Smooth muscle cell (in vitro differentiated cells): Measurements from ENCODE around the gene UNC5A. TPM values are rescaled to one million over a fixed set of nuclear protein-coding genes. Genes with fewer than 3 reads are reported as not detected.

Experiments used
- DNase-seq: peaks from one replicate; lab custom pipeline; 2025; ENCODE audit not compliant: unreplicated experiment; lab: John Stamatoyannopoulos, UW
- H2AFZ ChIP-seq: fragments of 200-600 bp; sonication (generic); 2 replicates; pipeline ENCODE4 v1.6.0; 2016; ENCODE audit warnings: antibody characterized with exemption, low read depth, mild to moderate bottlenecking
- H3F3A ChIP-seq: fragments of 200-600 bp; sonication (generic); 2 replicates; pipeline ENCODE4 v1.6.0; 2017; ENCODE audit warnings: antibody characterized with exemption, low read depth
- H3K27ac ChIP-seq: fragments of 200-600 bp; sonication (generic); 2 replicates; pipeline ENCODE4 v1.5.1; 2016; ENCODE audit warnings: low read depth, mild to moderate bottlenecking
- H3K27me3 ChIP-seq: fragments of 200-600 bp; sonication (generic); 2 replicates; pipeline ENCODE4 v1.6.1; 2016; ENCODE audit warnings: low read depth, mild to moderate bottlenecking
- H3K36me3 ChIP-seq: fragments of 200-600 bp; sonication (generic); 2 replicates; pipeline ENCODE4 v1.5.1; 2016; ENCODE audit warnings: low read depth
- H3K4me1 ChIP-seq: fragments of 200-600 bp; sonication (generic); 2 replicates; pipeline ENCODE4 v1.5.1; 2016; ENCODE audit warnings: low read depth
- H3K4me2 ChIP-seq: fragments of 200-600 bp; sonication (generic); 2 replicates; pipeline ENCODE4 v1.6.0; 2016; ENCODE audit warnings: mild to moderate bottlenecking
- H3K4me3 ChIP-seq: fragments of 200-600 bp; sonication (generic); 2 replicates; pipeline ENCODE4 v1.5.1; 2016; ENCODE audit warnings: mild to moderate bottlenecking
- H3K79me2 ChIP-seq: fragments of 200-600 bp; sonication (generic); 2 replicates; pipeline ENCODE4 v1.6.0; 2016; ENCODE audit warnings: low read depth, mild to moderate bottlenecking
- H3K9ac ChIP-seq: fragments of 200-600 bp; sonication (generic); 2 replicates; pipeline ENCODE4 v1.6.0; 2016; ENCODE audit warnings: low read depth
- H3K9me3 ChIP-seq: fragments of 200-600 bp; sonication (generic); replicated peaks from 2 replicates; pipeline ENCODE4 v1.5.1; 2016; ENCODE audit warnings: low read depth
- H4K20me1 ChIP-seq: fragments of 200-600 bp; sonication (generic); 2 replicates; pipeline ENCODE4 v1.6.0; 2016; ENCODE audit warnings: low read depth
- WGBS: methylation state at CpG from one replicate; pipeline ENCODE4 v1.1.7; 2016; ENCODE audit warnings: low lambda C conversion rate; 5-methylcytosine and 5-hydroxymethylcytosine counted together
- polyA plus RNA-seq: library from polyadenylated mRNA; unstranded; fragments of >200 nt; fragmentation: Nextera tagmentation; extraction: Ambion mirVana; gene quantifications from 2 replicates; pipeline ENCODE4 v1.2.1, GENCODE V29; 2016
- total RNA-seq: library from RNA; depleted of rRNA; stranded (reverse); fragments of >200 nt; gene quantifications from 2 replicates; pipeline ENCODE4 v1.2.3, GENCODE V29; 2014
- TF ChIP-seq, protein P1 (sequence below): fragments of 200-600 bp; sonication (generic); IDR thresholded peaks from 2 replicates; pipeline ENCODE4 v1.5.1; 2017; ENCODE audit warnings: borderline replicate concordance, mild to moderate bottlenecking, antibody characterized with exemption; ENCODE audit not compliant: insufficient read depth, poor library complexity, severe bottlenecking

Gene UNC5A
- total and polyA plus RNA-seq, 2 experiments from 2014 or later, result not detected

DNA sequence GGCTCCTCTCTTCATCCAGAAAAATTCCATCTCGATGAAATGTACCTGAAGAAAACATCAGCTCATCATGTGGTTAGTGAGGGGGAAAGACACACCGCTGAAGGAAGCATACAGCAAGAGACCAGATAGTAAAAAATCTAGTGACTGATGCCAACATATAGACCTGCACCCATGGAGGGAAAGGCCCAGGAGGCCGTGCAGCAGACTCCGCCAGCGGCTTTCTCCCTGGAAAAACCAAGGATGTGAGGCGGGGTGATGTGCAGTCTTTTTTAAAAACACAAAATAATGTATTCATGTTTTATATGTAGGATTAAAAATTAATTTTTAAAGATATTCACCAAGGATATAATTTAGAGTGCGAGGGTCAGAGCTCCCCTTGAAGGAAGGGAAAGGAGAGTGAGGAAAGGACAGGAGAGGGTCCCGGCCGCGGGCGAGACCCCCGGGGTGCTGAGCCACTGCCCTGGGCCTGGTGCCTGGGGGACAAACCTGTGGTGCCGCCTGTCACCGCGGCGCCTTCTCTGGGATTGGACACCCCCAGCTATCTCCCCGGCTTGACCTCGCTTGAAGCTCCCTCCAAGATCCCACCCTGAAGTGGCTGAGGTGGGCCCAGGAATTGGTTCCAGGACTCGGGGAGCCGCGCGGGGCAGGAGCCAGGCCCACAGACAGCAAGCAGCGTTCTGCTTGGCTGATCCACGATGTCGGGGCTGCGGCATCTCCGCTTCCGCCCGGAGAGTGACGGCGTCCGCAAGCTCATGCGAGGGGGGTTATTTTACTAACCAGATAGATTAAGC is 12.1 kb upstream of the UNC5A start:
- Histone ChIP-seq H3K9me3 (no peaks in the 10 kb centered on the region), H3K9ac (no peak overlapping the region), H3K4me2 (no peak overlapping the region), H4K20me1 (no peaks in the 10 kb centered on the region), H3F3A (no peaks in the 10 kb centered on the region), H3K4me3 (no peak overlapping the region), H3K27me3 (peaks cover 31% of the 10 kb centered on the region), H3K36me3 (no peaks in the 10 kb centered on the region), H2AFZ (no peak overlapping the region), H3K79me2 (no peaks in the 10 kb centered on the region), H3K4me1 (no peaks in the 10 kb centered on the region), H3K27ac (no peak overlapping the region)
- TF ChIP-seq, protein P1, sequence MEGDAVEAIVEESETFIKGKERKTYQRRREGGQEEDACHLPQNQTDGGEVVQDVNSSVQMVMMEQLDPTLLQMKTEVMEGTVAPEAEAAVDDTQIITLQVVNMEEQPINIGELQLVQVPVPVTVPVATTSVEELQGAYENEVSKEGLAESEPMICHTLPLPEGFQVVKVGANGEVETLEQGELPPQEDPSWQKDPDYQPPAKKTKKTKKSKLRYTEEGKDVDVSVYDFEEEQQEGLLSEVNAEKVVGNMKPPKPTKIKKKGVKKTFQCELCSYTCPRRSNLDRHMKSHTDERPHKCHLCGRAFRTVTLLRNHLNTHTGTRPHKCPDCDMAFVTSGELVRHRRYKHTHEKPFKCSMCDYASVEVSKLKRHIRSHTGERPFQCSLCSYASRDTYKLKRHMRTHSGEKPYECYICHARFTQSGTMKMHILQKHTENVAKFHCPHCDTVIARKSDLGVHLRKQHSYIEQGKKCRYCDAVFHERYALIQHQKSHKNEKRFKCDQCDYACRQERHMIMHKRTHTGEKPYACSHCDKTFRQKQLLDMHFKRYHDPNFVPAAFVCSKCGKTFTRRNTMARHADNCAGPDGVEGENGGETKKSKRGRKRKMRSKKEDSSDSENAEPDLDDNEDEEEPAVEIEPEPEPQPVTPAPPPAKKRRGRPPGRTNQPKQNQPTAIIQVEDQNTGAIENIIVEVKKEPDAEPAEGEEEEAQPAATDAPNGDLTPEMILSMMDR, result no peak
- WGBS, result 92% methylated on average over 33 of the region's 33 CpGs
- no peak for DNase-seq

DNA sequence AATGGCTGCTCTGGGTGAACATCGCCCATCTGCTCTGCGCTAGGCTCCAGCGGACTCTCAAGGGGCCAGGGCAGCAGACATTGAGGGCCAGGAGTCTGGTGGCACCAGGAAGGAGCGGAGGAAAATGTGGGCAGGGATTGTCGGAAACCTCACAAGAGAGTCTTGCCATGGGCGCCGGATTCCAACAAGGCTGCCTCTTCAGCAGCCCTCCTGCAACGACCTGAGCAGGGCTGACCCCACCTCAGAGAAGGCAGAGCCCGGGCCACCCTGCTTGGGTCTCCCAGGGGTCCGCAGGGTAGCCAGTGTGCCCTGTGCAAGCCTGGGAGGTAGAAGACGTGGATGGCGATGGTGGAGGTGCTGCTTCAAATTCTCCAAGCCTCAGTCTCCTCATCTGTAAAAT is 11.4 kb upstream of the UNC5A start:
- Histone ChIP-seq H3K36me3 (no peaks in the 10 kb centered on the region), H3K79me2 (no peaks in the 10 kb centered on the region), H3K4me3 (no peak overlapping the region), H4K20me1 (no peaks in the 10 kb centered on the region), H2AFZ (no peak overlapping the region), H3K4me1 (no peaks in the 10 kb centered on the region), H3K9me3 (no peaks in the 10 kb centered on the region), H3K27ac (no peak overlapping the region), H3K9ac (no peak overlapping the region), H3K27me3 (peaks cover 30% of the 10 kb centered on the region), H3F3A (no peaks in the 10 kb centered on the region), H3K4me2 (no peak overlapping the region)
- DNase-seq, result no peak
- WGBS, result 90% methylated on average over 12 of the region's 12 CpGs
- TF ChIP-seq, protein P1, result no peak

DNA sequence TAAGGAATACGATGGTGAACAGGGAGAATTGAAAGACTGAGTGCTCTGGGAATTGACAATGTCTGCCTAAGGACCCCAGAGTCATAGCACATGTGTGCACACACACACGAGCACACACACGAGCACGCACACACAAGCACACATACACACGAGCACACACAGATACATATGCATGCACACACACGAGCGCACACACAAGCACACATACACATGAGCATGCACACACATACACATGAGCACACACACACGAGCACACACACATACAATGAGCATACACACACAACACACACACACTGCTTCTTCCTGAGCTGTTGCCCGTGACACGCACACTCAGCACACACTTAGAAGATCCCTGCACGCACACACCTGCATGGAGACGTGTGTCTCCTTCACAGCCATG is 10.9 kb upstream of the UNC5A start:
- Histone ChIP-seq H3K27ac (no peak overlapping the region), H3F3A (no peaks in the 10 kb centered on the region), H4K20me1 (no peaks in the 10 kb centered on the region), H3K4me3 (no peak overlapping the region), H3K36me3 (no peaks in the 10 kb centered on the region), H3K4me2 (no peak overlapping the region), H3K4me1 (no peaks in the 10 kb centered on the region), H3K79me2 (no peaks in the 10 kb centered on the region), H3K9me3 (no peaks in the 10 kb centered on the region), H2AFZ (no peak overlapping the region), H3K27me3 (peaks cover 28% of the 10 kb centered on the region), H3K9ac (no peak overlapping the region)
- TF ChIP-seq, protein P1, result no peak
- WGBS, result 89% methylated on average over 12 of the region's 12 CpGs
- DNase-seq, result no peak

DNA sequence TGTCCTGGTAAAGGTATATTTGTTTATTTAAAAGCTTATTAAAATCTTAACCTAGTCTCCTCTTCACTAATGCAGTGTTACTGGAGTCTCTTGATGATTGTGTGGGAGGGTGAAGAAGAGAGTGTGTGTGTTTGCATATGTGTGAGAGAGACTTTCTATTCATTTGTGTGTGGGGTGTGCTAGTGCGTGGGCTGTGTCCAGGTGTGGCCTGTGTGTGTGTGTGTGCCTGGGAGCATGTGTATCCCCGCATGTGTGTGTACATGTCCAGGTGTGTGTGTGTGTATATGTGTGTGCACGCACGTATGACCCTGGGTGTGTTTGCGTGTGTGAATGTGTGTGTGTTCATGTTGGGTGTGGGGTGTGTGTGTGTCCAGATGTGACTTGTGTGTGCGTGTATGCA is 10.3 kb upstream of the UNC5A start:
- no peaks in the 10 kb centered on the region for H3K36me3 ChIP-seq
- H3K4me1 ChIP-seq, result no peaks in the 10 kb centered on the region
- no peak overlapping the region for H3K9ac ChIP-seq
- H3K79me2 ChIP-seq, result no peaks in the 10 kb centered on the region
- no peaks in the 10 kb centered on the region for H3K9me3 ChIP-seq
- H3F3A ChIP-seq, result no peaks in the 10 kb centered on the region
- no peak overlapping the region for H3K27ac ChIP-seq
- no peak overlapping the region for H2AFZ ChIP-seq
- H4K20me1 ChIP-seq, result no peaks in the 10 kb centered on the region
- 94% methylated on average over 6 of the region's 6 CpGs for WGBS
- H3K27me3 ChIP-seq, result peaks cover 33% of the 10 kb centered on the region
- H3K4me3 ChIP-seq, result no peak overlapping the region
- no peak overlapping the region for H3K4me2 ChIP-seq
- TF ChIP-seq, protein P1, result no peak
- DNase-seq, result no peak
